Left renal pelvis (tissue), 4 donors: ENCODE measurements around the gene FMO2. TPM values are rescaled to one million over a fixed set of nuclear protein-coding genes. Genes with fewer than 3 reads are reported as not detected.

Experiments used
- DNase-seq, 4 donors: peaks; one replicate each; pipeline ENCODE4 v3.0.0-alpha.2; 2013; ENCODE audit warnings: low read depth in 4 of 4, low spot score in 3 of 4
- polyA plus RNA-seq, 4 donors: library from polyadenylated mRNA; unstranded; fragments of 120-200 nt; gene quantifications; one replicate each; pipeline ENCODE4 v1.2.1, GENCODE V29; 2013; ENCODE audit not compliant: insufficient read length in 4 of 4

Gene FMO2
- polyA plus RNA-seq, 4 donors: 0.40 to 2.1 (median 1.1) TPM

GRCh38 chr1:171172471-171172870, 12.6 kb upstream of the FMO2 start:
- DNase-seq: no peak

- DNase-seq: no peak
These were observed 12.0 kb upstream of the FMO2 start for GRCh38 chr1:171173069-171173468.

- DNase-seq: no peak
These were observed 10.4 kb upstream of the FMO2 start for GRCh38 chr1:171174560-171175294.

GRCh38 chr1:171177261-171177660, 7.8 kb upstream of the FMO2 start:
- DNase-seq: no peak

GRCh38 chr1:171179318-171180227, 5.5 kb upstream of the FMO2 start:
- DNase-seq: no peak

GRCh38 chr1:171180670-171181069, 4.4 kb upstream of the FMO2 start:
- DNase-seq: no peak

GRCh38 chr1:171188388-171189266, 3.5 kb downstream of the FMO2 start:
- DNase-seq: no peak

GRCh38 chr1:171191992-171192391, 6.9 kb downstream of the FMO2 start:
- DNase-seq: no peak

- DNase-seq: no peak
These were observed 10.7 kb downstream of the FMO2 start for GRCh38 chr1:171195767-171196166.

GRCh38 chr1:171196351-171196750, 11.3 kb downstream of the FMO2 start:
- DNase-seq: no peak

GRCh38 chr1:171198081-171198480, 13.0 kb downstream of the FMO2 start:
- no peak for DNase-seq

- no peak for DNase-seq
These were observed 19.2 kb downstream of the FMO2 start for GRCh38 chr1:171204296-171204695.

- no peak for DNase-seq
These were observed 21.3 kb downstream of the FMO2 start for GRCh38 chr1:171206204-171206977.

GRCh38 chr1:171206978-171207355, 21.9 kb downstream of the FMO2 start:
- no peak for DNase-seq

- DNase-seq: no peak
These were observed 22.3 kb downstream of the FMO2 start for GRCh38 chr1:171207377-171207776.

- no peak for DNase-seq
These were observed 25.3 kb downstream of the FMO2 start for GRCh38 chr1:171210355-171210754.

- DNase-seq: no peak
These were observed 27.7 kb downstream of the FMO2 start for GRCh38 chr1:171212607-171213351.

GRCh38 chr1:171213559-171214454, 28.7 kb downstream of the FMO2 start:
- no peak for DNase-seq
